Activated naive CD8-positive, alpha-beta T cell treated with anti-CD3 and anti-CD28 coated beads, Interleukin-2, amount 50 U/mL, for 16 hours (primary cell): ENCODE data around the gene ARHGAP15.

Experiments
- DNase-seq: peaks from one replicate; pipeline ENCODE4 v3.0.0-alpha.2; 2020; ENCODE audit warnings: low read depth, low spot score

Gene ARHGAP15

GRCh38 chr2:143686585-143687164 lies 557.5 kb downstream of the ARHGAP15 start:
- no peak for DNase-seq

GRCh38 chr2:143688248-143688647 lies 559.0 kb downstream of the ARHGAP15 start:
- DNase-seq = no peak

- DNase-seq = no peak
Observed at GRCh38 chr2:143688815-143689214, 559.6 kb downstream of the ARHGAP15 start.

DNA sequence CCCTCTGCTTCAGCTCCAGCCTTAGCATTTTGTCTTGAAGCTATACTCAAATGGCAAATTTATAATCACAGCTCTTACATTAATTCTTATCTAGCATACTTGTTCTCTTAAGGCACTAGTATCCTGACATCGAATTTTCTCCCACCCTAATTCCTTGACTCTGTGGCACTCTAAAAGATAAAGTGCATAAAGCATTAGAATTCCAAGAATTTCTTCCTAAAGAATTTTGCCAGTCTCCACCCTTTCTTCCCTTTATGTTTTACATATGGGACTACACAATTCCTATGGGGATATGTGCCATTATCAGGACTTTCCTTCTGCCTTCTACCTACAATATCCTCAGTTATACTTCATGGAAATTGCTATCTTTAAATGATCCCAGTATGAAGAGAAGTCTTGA lies 560.3 kb downstream of the ARHGAP15 start:
- DNase-seq = no peak

- no peak for DNase-seq
Observed at GRCh38 chr2:143690235-143690634, 561.0 kb downstream of the ARHGAP15 start.

GRCh38 chr2:143691121-143691520 lies 561.9 kb downstream of the ARHGAP15 start:
- DNase-seq = no peak

- DNase-seq = no peak
Observed at GRCh38 chr2:143692162-143692561, 562.9 kb downstream of the ARHGAP15 start.

- DNase-seq = no peak
Observed at GRCh38 chr2:143692967-143693366, 563.7 kb downstream of the ARHGAP15 start.

DNA sequence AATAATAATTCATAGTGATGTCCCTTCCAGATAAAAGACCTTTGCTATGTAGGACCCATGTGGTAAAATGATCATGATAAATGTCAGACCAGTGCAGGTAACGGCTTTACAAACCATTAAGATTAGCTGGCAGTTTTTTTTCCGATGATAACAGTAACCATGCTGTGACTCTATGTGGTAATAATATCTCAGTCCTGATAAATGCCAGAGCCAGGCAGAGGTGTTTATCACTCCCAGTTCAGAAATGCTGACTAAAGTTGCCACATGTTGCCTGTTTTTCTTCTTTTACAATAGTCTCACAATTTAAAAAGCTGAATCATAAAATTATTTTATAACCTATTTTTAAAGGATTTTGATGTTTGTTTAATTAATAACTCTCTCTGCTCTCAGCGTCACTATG lies 565.1 kb downstream of the ARHGAP15 start:
- DNase-seq = no peak

GRCh38 chr2:143696651-143697050 lies 567.4 kb downstream of the ARHGAP15 start:
- DNase-seq = no peak

GRCh38 chr2:143697744-143698143 lies 568.5 kb downstream of the ARHGAP15 start:
- no peak for DNase-seq

GRCh38 chr2:143698352-143698751 lies 569.1 kb downstream of the ARHGAP15 start:
- DNase-seq = no peak

DNA sequence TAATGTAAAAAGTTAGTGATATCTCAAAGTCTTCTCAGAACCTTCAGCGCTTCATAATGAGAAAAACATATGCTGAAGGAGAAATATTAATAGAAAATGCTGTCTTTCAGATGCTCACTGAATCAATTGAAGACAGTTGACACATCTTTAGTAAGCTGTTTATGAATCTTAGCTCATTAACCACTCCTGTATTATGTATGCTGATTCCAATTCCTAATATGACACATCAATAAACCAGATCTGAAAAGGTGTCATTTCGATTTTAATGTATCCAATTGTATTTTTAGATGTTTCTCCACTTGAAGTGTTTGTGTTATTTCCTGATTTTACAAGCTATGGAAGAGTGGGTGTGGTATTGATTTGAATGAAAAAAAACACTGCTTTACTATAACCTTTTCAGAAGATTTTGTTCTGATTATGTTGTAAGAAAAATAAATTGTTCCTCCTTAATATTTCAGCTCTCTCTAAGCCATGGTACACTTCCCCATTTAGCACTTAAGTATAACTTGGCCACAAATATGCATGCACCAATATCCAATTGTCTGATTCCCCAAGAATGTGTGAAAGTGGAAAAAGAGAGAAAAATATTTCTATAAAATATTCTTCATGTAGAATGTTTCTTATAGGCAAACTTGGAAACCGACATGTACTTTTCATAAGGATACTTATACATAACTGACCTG lies 569.8 kb downstream of the ARHGAP15 start:
- DNase-seq = no peak

DNA sequence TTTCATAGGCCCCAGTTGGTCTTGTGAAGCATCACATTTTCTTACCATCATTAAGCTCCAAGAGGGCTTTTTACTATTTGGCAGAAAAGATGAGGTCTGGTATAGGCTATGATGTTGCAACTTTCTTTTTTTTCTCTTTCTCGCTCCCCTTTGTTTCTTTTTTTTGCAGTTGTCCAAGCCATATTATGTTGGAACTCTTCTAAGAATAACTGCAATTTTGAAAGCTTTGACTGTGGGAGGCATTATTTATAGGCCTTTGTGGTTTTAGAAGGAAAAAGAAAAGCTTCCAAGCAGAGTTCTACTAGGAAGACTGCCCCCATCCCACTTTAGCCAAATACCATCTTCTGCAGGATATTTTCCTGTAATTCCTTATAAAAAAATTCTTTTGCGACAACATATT lies 571.6 kb downstream of the ARHGAP15 start:
- DNase-seq = no peak

DNA sequence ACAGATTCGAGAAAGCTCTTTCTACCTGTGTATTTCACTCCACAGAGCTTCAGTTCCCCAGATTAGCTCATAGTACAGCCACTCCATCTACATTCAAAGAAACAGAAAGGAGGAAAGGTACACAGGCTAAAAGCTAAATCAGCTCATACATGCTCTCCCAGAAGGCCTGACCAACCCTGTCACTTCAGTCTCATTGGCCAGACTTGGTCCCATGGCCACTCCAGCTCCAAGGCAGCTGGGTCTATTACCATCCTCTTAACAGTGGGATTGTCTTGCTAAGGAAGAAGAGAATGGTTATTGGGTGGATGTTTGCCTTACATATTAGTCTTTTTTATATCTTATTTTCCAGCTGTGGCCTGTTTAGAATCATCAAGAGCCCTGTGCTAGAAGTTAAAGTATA lies 572.6 kb downstream of the ARHGAP15 start:
- no peak for DNase-seq

- DNase-seq = no peak
Observed at GRCh38 chr2:143702931-143703330, 573.7 kb downstream of the ARHGAP15 start.

DNA sequence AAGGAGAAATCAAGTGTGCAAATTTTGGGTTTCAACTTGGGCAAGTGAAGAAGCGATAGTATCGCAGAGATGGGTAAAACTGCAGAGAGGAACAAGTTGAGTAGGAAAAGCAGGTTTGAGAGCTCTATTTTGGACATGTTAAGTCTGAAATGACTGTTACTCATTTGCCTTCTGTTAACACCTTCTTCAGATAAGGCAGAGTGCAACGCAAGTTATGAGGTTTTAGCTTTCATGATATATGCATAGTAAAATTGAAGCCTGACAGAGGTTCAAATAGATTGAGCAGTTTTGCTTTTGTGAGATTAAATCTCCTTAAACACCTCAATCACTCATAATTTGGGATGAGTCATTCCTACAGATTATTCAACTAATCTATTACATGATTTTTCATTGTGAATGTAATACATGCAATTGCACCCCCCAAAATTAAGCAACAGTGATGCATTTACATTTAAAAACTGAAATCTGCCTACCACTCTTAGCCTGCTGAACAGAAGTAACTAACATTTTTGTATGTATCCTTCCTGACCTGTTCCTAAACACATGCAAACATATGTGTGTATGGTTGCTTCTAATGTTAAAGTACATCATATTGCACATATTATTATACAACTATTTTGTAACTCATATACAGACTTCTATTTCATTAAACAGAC lies 575.4 kb downstream of the ARHGAP15 start:
- DNase-seq = no peak

DNA sequence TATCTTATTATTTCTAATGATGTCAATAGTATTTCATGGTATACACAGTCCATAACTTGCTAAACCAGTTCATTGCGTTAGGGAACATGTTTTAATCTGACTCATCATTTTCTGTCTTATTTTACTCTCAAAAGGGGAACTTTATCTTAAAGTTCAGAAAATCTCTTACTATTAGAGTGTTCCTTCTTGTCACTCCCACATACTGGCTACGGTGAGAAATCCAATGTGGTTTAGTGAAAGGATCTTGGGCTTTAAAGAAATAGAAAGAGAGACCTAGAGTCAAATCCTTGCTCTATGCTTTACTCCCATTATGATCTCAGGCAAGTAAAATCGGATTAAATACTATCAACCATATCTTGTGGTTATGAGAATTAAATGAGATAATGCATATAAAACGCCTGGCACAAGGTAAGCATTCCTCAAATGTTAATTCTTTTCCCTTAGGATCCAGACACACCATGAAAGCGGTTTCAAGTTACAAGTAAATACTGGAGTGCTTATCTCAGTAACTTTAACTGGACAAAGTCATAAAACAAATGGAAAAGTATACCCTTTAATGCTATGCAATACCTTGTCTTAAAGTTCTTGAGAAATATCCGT lies 576.0 kb downstream of the ARHGAP15 start:
- no peak for DNase-seq

GRCh38 chr2:143706354-143706753 lies 577.1 kb downstream of the ARHGAP15 start:
- no peak for DNase-seq

- DNase-seq = no peak
Observed at GRCh38 chr2:143708682-143709081, 579.5 kb downstream of the ARHGAP15 start.

DNA sequence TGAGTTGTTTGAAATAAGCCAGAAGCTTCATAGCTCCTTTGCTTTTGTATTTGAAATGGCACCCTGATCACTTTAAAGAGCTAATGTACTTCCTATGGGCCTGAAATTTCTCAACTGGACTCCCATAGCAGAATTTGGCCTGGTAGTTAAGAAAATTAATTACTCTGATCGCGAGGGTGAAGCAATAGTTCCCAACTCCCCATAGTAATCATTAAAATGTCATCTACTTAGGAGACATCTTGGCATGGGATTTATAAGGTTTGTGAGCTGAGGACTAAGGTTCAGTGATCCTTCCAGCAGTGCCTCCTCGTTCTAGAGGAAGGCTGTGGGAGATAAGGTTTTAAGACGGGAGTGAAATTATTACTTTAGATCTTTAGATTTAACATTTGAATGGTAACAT lies 581.0 kb downstream of the ARHGAP15 start:
- DNase-seq = no peak

GRCh38 chr2:143710879-143711278 lies 581.7 kb downstream of the ARHGAP15 start:
- no peak for DNase-seq

DNA sequence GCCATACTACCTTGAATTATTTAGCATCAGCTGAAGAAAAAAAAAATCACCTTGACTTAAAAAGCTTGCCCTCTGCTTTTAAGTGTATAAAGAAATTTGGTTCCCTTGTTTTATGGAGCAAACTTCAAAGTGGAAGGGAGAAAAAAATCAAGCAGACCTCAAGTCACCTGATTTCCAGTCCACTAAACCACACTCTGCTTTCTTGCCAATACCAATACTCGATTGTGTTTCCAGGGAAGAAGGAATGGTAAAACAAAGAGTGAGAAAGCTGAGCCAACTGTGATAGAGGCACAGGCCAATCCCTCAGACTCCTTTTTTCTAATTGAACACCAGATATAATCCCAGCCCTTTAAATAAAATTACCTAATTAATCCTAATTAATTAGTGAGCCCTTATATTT lies 587.3 kb downstream of the ARHGAP15 start:
- no peak for DNase-seq
